Measurements from ENCODE around the gene FCHSD2. TPM values are rescaled to one million over a fixed set of nuclear protein-coding genes. Genes with fewer than 3 reads are reported as not detected.

FCHSD2 gene
- total and polyA plus RNA-seq, 2 of the 13 experiments (the other 11 are each of a cell fraction or from before 2014, with no cell fraction given) = 20.5 to 24.8 TPM

DNA sequence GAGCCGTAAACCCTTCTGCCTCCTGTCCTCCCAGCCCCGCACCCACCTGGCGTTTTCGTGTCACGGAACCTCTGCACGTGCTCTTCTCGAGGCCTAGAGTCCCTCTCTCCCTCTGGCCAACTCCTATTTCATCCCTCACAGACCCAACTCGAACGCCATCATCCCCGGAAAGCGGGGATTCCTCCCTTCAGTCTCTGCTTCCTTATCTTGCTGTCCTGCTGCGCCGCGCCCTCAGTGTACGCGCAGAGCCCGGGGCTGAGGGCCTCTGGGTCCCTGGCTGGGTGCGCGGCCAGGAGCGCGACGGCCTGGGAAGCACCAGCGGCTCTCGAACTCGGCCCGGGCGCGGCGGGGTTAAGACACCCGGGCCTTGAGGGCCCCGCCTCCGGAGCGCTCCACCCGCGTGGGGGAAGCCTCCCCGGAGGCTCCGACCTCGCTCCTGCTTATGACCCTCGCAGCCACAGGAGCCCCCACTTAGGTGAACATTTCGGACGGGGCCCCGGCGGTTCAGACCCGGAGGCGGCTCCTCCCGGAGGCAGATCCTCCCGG is 328.3 kb downstream of the FCHSD2 start (continued):
- TF ChIP-seq FLYWCH1 (CRISPR knock-in tag; IDR thresholded peaks at IDR 0.05) (no peak), ZNF607 (CRISPR knock-in tag; IDR thresholded peaks at IDR 0.05; ENCODE audit: borderline replicate concordance) (peak; percentile 32; the same call in 1 of the 2 replicates), FOXA3 (CRISPR knock-in tag; IDR thresholded peaks at IDR 0.05) (no peak), XBP1 (CRISPR knock-in tag; IDR thresholded peaks at IDR 0.05) (0 out of 2 replicates have a peak, but pooled peaks have one; percentile 47), FOSL1 (CRISPR knock-in tag; IDR thresholded peaks at IDR 0.05; ENCODE audit: borderline replicate concordance) (no peak), ZNF260 (CRISPR knock-in tag; IDR thresholded peaks at IDR 0.05; ENCODE audit: borderline replicate concordance, low read depth) (no peak), ZNF83 (CRISPR knock-in tag; IDR thresholded peaks at IDR 0.05; ENCODE audit: borderline replicate concordance) (peak; percentile 69; the same call in 1 of the 2 replicates), NFE2L1 (CRISPR knock-in tag; IDR thresholded peaks at IDR 0.05; ENCODE audit: borderline replicate concordance) (0 out of 2 replicates have a peak, but pooled peaks have one; percentile 27), GABPB1 (CRISPR knock-in tag; IDR thresholded peaks at IDR 0.05) (peak; percentile 68; the same call in 1 of the 2 replicates), CBFB (CRISPR knock-in tag; IDR thresholded peaks at IDR 0.05) (no peak)
- TF ChIP-seq, protein P1, sequence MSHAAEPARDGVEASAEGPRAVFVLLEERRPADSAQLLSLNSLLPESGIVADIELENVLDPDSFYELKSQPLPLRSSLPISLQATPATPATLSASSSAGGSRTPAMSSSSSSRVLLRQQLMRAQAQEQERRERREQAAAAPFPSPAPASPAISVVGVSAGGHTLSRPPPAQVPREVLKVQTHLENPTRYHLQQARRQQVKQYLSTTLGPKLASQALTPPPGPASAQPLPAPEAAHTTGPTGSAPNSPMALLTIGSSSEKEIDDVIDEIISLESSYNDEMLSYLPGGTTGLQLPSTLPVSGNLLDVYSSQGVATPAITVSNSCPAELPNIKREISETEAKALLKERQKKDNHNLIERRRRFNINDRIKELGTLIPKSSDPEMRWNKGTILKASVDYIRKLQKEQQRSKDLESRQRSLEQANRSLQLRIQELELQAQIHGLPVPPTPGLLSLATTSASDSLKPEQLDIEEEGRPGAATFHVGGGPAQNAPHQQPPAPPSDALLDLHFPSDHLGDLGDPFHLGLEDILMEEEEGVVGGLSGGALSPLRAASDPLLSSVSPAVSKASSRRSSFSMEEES (CRISPR knock-in tag; IDR thresholded peaks at IDR 0.05) = peak; percentile 18; the same call in 1 of the 2 replicates
- TF ChIP-seq, protein P2, sequence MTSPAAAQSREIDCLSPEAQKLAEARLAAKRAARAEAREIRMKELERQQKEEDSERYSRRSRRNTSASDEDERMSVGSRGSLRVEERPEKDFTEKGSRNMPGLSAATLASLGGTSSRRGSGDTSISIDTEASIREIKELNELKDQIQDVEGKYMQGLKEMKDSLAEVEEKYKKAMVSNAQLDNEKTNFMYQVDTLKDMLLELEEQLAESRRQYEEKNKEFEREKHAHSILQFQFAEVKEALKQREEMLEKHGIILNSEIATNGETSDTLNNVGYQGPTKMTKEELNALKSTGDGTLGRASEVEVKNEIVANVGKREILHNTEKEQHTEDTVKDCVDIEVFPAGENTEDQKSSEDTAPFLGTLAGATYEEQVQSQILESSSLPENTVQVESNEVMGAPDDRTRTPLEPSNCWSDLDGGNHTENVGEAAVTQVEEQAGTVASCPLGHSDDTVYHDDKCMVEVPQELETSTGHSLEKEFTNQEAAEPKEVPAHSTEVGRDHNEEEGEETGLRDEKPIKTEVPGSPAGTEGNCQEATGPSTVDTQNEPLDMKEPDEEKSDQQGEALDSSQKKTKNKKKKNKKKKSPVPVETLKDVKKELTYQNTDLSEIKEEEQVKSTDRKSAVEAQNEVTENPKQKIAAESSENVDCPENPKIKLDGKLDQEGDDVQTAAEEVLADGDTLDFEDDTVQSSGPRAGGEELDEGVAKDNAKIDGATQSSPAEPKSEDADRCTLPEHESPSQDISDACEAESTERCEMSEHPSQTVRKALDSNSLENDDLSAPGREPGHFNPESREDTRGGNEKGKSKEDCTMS (CRISPR knock-in tag; conservative IDR thresholded peaks at IDR 0.05) = no peak
- TF ChIP-seq, protein P3, sequence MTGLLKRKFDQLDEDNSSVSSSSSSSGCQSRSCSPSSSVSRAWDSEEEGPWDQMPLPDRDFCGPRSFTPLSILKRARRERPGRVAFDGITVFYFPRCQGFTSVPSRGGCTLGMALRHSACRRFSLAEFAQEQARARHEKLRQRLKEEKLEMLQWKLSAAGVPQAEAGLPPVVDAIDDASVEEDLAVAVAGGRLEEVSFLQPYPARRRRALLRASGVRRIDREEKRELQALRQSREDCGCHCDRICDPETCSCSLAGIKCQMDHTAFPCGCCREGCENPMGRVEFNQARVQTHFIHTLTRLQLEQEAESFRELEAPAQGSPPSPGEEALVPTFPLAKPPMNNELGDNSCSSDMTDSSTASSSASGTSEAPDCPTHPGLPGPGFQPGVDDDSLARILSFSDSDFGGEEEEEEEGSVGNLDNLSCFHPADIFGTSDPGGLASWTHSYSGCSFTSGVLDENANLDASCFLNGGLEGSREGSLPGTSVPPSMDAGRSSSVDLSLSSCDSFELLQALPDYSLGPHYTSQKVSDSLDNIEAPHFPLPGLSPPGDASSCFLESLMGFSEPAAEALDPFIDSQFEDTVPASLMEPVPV (CRISPR knock-in tag; IDR thresholded peaks at IDR 0.05) = no peak; the same call in 1 of the 2 replicates
- TF ChIP-seq, protein P4, sequence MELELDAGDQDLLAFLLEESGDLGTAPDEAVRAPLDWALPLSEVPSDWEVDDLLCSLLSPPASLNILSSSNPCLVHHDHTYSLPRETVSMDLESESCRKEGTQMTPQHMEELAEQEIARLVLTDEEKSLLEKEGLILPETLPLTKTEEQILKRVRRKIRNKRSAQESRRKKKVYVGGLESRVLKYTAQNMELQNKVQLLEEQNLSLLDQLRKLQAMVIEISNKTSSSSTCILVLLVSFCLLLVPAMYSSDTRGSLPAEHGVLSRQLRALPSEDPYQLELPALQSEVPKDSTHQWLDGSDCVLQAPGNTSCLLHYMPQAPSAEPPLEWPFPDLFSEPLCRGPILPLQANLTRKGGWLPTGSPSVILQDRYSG (CRISPR knock-in tag; IDR thresholded peaks at IDR 0.05) = no peak; the same call in 1 of the 2 replicates
- TF ChIP-seq, protein P5, sequence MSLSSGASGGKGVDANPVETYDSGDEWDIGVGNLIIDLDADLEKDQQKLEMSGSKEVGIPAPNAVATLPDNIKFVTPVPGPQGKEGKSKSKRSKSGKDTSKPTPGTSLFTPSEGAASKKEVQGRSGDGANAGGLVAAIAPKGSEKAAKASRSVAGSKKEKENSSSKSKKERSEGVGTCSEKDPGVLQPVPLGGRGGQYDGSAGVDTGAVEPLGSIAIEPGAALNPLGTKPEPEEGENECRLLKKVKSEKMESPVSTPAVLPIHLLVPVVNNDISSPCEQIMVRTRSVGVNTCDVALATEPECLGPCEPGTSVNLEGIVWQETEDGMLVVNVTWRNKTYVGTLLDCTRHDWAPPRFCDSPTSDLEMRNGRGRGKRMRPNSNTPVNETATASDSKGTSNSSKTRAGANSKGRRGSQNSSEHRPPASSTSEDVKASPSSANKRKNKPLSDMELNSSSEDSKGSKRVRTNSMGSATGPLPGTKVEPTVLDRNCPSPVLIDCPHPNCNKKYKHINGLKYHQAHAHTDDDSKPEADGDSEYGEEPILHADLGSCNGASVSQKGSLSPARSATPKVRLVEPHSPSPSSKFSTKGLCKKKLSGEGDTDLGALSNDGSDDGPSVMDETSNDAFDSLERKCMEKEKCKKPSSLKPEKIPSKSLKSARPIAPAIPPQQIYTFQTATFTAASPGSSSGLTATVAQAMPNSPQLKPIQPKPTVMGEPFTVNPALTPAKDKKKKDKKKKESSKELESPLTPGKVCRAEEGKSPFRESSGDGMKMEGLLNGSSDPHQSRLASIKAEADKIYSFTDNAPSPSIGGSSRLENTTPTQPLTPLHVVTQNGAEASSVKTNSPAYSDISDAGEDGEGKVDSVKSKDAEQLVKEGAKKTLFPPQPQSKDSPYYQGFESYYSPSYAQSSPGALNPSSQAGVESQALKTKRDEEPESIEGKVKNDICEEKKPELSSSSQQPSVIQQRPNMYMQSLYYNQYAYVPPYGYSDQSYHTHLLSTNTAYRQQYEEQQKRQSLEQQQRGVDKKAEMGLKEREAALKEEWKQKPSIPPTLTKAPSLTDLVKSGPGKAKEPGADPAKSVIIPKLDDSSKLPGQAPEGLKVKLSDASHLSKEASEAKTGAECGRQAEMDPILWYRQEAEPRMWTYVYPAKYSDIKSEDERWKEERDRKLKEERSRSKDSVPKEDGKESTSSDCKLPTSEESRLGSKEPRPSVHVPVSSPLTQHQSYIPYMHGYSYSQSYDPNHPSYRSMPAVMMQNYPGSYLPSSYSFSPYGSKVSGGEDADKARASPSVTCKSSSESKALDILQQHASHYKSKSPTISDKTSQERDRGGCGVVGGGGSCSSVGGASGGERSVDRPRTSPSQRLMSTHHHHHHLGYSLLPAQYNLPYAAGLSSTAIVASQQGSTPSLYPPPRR (CRISPR knock-in tag; IDR thresholded peaks at IDR 0.05; ENCODE audit: borderline replicate concordance) = peak; percentile 16; the same call in 1 of the 2 replicates
- TF ChIP-seq, protein P6, sequence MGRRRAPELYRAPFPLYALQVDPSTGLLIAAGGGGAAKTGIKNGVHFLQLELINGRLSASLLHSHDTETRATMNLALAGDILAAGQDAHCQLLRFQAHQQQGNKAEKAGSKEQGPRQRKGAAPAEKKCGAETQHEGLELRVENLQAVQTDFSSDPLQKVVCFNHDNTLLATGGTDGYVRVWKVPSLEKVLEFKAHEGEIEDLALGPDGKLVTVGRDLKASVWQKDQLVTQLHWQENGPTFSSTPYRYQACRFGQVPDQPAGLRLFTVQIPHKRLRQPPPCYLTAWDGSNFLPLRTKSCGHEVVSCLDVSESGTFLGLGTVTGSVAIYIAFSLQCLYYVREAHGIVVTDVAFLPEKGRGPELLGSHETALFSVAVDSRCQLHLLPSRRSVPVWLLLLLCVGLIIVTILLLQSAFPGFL (CRISPR knock-in tag; IDR thresholded peaks at IDR 0.05) = no peak
